H4 (cell line): ENCODE measurements around the gene SEMA5B. TPM values are rescaled to one million over a fixed set of nuclear protein-coding genes. Genes with fewer than 3 reads are reported as not detected.

Experiments
- DNase-seq: peaks from one replicate; pipeline ENCODE4 v3.0.0-alpha.2; 2015; ENCODE audit warnings: low spot score
- total RNA-seq: library from RNA; depleted of rRNA; stranded (reverse); fragments of >200 nt; shearing (Covaris generic); gene quantifications from 2 replicates; pipeline ENCODE4 v1.2.3, GENCODE V29; 2014; rRNA removed

Gene SEMA5B, protein sequence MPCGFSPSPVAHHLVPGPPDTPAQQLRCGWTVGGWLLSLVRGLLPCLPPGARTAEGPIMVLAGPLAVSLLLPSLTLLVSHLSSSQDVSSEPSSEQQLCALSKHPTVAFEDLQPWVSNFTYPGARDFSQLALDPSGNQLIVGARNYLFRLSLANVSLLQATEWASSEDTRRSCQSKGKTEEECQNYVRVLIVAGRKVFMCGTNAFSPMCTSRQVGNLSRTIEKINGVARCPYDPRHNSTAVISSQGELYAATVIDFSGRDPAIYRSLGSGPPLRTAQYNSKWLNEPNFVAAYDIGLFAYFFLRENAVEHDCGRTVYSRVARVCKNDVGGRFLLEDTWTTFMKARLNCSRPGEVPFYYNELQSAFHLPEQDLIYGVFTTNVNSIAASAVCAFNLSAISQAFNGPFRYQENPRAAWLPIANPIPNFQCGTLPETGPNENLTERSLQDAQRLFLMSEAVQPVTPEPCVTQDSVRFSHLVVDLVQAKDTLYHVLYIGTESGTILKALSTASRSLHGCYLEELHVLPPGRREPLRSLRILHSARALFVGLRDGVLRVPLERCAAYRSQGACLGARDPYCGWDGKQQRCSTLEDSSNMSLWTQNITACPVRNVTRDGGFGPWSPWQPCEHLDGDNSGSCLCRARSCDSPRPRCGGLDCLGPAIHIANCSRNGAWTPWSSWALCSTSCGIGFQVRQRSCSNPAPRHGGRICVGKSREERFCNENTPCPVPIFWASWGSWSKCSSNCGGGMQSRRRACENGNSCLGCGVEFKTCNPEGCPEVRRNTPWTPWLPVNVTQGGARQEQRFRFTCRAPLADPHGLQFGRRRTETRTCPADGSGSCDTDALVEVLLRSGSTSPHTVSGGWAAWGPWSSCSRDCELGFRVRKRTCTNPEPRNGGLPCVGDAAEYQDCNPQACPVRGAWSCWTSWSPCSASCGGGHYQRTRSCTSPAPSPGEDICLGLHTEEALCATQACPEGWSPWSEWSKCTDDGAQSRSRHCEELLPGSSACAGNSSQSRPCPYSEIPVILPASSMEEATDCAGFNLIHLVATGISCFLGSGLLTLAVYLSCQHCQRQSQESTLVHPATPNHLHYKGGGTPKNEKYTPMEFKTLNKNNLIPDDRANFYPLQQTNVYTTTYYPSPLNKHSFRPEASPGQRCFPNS
- not detected in 2 replicates for total RNA-seq

DNA sequence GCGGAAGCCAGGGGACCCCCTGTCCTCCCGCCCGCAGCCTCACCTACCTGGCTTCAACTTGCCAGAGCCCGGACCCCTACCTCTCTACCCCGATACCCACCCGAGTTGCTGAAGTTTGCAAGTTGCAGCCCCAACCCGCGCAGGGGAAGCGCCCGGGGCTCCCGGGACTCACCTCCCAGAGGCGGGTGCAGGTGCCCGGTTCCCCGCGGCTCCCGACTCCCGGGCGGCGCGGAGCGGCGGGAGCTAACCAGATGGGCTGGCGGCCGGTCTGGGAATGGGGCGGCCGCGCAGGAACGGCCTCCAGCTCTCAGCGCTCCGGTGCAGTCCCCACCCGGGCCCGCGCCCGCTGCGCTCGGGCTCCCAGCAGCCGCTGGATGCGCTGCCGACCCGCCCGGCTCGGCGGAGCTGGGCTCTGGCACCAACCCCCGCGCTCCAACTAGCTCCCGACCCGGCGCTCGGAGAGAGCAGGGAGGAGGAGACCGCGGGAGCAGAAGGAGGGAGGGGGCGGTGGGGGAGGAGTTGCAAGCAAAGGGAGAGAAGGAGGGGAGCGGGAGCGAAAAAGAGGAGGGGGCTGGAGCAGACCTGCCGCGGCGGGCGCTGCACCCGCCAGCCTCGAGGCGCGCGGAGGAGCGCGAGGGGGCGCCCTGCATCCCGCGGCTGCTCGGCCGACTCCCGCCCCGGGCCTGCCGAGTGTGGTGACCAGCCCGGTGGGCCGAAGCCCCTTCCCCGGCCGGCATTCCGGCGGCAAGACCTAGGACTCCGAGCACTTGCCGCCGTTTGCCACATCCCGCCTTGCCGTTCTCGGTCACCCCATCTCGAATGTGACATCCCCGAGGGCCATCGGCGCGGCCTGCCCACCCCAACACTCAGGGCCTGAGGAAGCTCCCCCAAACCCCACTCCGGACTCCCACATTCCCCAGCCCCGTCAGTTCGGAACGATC, at the start of gene SEMA5B:
TSS of gene SEMA5B (minus strand) at position 472 of the 941 bp plus-strand sequence. CDS start 66,500 bp downstream, outside the sequence.
- DNase-seq = no peak

DNA sequence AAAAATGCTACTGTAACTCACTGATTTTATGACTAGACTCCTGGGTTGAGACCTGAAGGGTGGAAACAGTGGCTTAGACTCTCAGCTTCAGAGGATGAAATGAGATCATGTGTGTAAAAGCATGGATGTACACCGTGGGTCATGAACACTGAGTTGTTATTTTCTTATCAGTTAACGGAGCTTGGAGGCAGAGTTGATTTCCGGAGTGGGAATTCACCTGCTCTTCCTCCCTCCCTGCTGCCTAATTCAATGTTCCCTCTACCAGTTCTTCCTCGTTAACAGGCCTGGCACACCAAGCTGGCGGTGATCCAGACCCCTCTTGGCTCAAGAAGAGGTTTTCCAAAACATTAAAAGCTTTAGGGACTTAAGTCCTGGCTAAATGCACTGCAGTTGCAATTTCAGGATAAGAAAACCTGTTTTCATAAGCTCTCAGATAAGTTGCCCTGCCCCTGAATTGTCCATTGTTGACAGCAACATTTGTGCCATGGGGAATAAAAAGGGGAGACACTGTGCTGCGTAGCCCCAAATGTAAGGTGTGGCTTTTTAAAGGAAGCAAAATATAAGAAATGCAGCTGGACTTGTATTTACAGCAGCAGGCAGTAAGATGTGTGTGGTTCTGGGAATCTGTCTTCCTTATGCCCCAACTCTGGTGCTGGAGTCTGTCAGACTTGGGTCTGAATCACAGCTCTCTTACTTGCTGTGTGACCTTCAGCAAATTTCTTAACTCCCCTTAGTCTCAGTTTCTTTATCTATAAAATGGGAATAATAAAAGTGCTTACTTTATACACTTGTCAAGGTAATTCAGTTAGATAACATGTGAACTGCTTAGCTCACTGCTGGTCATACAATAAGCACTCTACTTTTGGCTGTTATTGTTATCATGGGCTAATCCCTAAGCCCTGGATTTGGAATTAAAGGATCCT, 49.2 kb upstream of the SEMA5B start:
- DNase-seq = no peak

DNA sequence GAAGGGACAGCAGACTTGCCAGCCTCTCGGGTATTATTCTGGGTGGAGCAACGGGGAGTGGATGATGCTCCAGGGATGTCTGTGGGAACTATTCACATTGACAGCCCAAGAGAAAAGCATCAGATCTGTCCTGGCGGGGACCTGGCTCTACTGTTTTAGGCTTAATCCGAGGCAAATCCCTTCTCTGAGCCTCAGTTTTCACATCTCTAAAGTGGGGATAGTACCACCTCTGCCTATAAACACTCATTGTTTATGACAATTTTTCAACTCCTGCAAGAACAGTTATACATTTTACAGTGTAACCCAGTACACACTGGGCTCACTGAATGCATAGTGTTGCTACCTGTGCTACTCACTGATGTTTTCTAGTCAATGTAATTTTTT, 48.5 kb upstream of the SEMA5B start:
- no peak for DNase-seq

DNA sequence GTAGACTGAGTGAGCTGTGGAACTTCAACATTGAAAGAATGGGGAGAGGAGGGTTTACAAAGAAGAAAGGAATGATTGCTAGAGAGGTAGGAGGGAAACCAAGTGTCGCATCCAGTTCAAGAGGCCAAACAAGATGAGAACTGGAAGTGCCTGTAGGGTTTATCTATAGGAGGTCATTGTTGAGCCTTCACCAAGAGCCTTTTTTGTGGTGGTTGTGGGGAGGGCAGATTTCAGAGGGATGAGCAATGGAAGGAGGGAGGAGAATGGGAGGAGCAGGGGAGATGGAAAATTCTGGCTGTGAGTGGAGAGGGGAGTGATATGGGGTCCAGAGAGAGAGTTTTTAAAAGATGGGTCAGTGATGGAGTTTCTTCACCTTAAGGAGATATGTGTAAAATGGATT, 47.8 kb upstream of the SEMA5B start:
- no peak for DNase-seq

DNA sequence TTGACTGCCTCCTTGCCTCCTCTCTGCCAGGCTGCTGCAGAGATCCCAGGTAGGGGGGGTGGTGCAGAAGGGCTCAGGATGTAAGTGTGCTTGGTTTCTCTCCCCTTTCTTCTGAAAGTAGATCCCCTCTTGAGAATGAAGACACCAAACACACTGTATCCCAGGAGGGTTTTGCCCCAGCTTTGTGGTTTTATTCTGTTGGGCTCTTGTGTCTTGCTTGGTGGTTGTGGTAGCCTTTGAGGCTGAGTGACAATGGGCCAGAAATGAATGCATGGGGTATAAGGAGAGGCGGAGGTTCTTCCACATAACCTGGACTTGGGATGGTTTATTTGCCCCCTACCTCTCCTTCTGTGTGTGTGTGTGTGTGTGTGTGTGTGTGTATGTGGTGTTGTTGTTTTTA, 45.0 kb upstream of the SEMA5B start:
- DNase-seq = no peak

DNA sequence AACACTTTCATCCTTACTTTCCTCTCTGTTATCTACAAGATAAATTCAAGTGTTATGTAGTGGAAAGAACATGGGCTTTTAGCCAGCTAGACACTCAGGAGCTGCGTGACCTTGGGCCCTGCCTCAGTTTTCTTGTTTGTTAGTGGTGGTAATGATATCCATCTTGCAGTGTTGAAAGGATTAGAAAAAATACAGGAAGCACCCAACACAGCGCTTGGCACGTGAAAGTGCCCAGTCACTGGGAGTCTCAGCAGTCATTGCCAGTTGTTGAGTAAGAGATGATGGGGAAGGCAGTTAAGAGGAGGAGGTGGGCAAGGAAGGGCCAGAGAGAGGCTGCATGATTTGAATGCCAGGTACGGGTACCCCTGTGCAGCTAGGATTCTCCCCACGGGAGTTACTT, 44.6 kb upstream of the SEMA5B start:
- no peak for DNase-seq

DNA sequence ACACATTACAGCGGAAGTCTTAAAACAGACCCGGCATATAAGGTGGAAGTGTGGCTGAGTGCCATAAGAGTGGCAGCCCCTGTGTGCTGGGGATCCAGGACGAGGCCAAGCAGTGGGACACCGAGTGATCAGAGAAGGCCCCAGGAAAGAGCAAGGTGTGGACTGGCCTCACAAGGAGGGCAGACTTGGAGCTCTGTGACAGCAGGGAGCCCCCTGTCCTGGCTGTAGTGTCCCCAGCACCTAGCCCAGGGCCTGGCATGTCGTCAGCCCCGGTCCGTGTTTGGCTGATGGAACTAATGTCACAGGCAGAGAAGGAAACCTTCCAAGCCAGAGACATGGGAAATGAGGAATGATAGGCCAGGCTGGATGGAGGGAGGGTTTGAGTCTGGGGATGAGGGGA, 44.0 kb upstream of the SEMA5B start:
- DNase-seq = no peak

DNA sequence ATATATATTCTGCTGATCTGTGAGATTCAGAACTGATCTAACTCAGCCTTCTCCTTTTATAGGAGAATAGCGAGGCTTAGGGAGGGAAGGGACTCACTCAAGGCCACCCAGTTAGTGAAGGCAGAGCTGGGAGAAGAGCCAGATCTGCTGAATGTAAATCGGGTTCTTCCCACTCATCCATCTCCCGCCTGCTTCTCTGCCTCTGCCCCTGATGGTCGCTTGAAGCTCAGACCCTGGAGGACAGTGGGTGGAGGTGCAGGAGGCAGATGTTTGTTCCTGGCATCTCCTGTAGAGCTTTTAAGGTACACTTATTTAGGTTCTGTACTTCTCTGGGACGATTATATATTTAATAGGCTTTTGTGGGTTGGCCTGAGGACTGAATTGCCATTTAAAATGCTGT, 43.6 kb upstream of the SEMA5B start:
- DNase-seq = peak; percentile 45

DNA sequence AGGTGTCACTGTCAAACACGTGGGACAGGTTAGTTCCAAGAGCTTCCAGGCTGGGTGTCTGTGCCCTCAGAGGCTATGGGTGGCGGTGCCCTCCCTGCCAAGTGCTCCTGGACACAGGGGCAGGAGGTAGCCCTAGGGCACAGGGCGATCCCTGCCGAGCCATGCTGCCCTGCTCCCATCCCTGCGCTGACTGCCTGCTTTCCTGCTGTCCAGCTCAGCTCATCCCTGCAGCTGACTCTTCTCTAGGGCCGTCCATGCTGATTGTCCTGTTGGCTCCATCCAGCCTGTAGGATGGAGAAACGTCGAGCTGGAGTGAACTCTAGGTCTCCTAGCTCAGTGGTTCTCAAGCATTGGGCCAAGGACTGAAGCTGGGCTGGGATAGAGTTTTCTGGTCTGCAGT, 42.9 kb upstream of the SEMA5B start:
- DNase-seq = no peak

DNA sequence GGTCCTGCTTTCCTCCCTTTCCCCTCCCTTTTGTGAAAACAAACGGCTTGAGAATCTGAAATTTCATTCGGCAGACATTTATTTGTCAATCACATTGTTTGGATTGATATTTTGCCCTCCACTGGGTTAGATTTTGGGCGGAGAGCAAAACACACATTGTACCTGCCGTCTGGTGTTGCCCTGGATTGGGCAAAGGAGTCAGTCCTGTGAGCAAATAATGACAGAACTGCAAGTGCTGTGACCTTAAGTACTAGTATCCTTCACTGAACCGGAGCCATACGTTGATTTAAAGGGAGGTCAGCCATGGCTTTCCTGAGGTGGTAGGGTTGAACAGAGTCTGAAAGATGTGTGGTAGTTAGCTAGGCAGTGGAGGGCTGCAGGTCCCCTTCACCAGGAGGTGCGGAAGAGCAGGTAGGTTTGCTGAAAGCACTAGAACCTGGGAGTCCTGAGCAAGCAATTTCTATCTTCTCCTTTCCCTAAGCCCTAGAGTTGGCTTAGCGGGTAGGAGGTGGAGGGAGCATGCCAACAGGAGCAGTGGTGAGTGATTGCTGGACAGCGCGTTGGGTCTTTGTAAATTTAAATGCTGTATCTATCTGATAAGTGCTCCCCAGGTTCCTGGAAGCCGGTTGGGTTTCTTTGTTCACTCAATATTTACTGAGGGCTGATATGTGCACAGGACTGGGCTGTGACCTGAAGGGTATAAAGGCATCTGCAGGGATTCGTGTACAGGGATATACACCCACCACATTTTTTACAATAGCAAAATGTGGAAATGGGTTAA, 41.2 kb upstream of the SEMA5B start:
- no peak for DNase-seq

DNA sequence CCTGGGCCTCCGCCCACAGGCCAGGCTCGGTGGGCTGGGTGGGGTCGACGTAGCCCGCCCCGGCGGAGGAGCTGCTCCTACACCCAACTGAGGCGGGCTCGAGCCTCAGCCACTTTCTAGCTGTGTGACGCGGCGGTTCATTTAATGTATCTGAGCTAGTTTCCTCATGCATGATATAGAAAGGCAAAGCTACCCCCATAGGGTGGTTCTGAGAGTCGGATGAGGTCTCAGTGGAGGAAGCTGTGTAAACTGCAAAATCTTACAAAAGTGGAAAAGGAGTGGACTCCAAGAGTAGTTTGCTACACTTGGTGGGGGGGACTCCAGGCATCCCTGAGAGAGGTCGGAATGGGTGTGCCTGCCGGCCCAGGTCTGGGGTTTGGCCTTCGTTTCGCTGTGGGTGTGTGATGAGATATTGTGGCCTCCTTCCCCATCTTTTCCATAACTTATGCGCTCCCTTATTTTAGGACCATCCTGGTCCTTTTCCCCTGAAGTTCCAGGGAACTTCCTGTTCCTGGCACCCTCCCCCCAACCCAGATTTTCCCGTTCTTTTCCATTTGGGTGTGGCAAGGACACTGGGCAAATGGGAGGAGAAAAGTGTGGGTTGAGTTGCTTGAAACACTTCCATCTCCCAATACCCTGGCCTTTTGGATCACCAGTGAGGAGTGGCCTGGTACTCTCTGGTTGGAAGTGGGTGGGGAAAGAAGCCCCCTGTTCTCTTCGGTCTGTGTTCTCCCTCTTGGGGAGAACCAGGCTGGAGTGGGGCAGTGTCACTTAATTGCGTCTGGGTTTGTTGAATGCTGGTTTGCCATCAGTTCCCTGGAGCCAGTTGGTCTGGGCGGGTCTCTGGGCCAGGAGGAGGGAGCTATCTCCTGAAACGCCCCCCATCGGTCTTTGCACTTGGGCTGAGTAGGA, 40.4 kb upstream of the SEMA5B start:
- no peak for DNase-seq

DNA sequence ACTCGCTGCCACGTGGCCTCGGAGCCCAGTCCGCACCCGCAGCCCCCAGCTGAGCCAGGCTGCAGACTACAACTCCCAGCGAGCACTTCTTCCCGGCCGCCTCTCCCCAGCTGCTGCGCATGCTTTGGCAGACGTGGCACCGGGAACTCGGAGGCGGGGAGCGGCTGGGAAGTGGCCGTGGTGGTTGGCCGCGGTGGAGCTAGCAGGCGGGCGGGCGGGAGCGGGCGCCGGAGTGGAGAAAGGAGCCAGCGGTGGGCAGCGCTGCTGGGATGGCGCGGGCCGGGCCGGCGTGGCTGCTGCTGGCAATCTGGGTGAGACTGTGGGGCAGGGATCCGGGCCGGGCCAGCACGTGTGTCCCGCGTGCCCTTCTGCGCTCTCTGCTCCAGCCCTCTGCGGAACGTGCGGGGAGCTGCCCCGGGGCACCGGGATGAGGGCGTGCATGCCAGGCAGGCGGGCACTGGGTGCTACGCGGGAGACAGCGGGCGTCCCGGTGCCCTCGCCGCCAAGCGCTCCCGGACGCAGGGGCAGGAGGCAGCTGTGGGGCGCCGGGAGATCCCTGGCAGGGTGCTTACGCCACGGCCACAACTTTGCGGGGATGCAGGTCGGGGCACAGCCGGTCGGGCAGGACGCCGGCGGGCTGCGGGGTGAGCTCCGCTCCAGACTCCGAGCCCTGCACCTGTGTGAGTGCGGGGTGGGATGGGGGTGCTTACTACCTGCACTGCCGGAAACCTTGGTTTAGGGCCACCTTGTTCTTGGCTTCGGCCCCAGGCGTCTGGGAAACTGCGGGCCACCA, 39.5 kb upstream of the SEMA5B start, which contains the start of gene PDIA5:
TSS of gene PDIA5 (plus strand) at position 130 of the 793 bp plus-strand sequence. CDS start at position 270, 140 bp downstream.
- DNase-seq = peak; percentile 87

DNA sequence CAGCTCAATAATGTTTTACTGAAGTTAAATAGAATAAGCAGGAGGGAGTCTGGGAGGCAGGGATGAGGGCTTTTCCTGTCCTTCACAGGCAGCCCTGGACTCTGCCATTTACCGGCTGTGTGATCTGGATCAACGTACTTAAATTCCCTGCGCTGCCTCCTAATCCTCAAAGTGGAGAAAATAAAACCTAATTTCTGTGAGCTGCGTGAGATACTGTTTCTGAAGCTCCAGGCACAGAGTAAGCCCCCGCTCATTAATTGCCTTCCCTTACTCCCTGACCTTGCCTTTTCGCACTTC, 39.0 kb upstream of the SEMA5B start:
- DNase-seq = no peak

DNA sequence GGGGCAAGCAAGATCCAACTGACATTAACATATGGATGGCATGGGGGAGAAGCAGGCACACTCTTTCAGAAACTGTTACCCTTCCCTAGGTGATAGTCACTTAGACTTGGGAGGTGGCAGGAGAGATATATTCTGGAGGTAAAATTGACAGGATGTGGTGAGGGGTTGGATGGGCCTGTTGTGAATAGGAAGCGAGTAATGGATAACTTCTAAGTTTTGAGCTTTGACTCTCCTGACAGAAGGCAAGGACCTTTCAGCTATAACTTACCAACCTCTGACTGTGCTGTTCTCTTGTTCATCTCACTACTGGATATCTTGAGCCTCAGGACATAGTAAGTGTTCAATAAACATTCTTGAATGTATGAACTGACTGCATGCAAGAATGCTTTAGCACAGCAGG, 37.4 kb upstream of the SEMA5B start:
- DNase-seq = no peak

DNA sequence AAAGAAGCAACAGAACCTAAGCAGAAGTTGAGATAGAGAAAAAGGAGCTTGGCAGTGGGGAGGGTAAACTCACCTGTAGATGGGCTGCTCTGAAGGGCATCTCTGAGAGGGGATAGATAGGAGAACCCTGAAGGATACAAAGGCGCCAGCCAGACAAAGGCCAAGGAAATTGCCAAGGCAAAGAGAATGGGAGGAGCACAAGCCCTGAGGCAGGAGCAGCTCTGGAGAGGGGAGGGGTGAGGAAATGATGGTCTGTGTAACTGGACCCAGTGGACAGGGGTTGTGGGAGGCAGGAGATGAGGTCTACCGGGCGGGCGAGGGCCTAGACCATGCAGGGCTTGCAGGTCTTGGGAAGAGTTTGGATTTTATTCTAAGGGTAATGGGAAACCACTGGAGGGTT, 36.9 kb upstream of the SEMA5B start:
- DNase-seq = no peak

DNA sequence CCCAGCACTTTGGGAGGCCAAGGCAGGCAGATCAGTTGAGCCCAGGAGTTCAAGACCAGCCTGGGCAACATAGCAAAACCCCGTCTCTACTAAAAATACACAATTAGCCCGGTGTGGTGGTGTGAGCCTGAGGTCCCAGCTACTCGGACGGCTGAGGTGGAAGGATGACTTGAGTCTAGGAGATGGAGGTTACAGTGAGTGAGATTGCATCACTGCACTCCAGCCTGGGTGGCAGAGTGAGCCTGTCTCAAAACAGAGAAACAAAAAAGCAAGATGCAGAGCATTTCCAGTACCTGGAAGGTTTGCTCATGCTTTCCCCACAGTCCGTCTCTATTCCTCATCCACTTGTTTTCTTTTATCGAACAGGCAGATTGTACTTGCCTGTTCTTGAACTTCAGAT, 35.5 kb upstream of the SEMA5B start:
- DNase-seq = no peak

DNA sequence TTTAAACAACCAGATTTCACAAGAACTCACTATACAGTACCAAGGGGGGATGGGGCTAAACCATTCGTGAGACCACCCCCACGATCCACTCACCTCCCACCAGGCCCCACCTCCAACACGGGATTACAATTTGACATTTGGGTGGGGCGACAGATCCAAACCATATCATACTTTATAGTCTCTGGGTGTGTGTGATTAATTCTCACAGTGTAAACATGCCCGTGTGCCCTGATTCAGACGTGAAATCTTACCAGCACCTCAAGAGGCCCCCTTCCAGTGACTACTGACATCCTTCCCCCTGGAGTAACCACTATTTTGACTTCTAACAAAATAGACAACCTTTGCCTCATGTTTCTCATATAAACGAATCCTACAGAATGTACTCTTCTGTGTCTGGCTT, 34.3 kb upstream of the SEMA5B start:
- DNase-seq = no peak
